Measurements from ENCODE around the gene MANBA.
A peak's percentile ranks its signal among the peaks of the same experiment; 100 is the strongest.

MANBA gene

GRCh38 chr4:102772738-102773340, 12.1 kb upstream of the MANBA start:
- TF ChIP-seq, protein P1, sequence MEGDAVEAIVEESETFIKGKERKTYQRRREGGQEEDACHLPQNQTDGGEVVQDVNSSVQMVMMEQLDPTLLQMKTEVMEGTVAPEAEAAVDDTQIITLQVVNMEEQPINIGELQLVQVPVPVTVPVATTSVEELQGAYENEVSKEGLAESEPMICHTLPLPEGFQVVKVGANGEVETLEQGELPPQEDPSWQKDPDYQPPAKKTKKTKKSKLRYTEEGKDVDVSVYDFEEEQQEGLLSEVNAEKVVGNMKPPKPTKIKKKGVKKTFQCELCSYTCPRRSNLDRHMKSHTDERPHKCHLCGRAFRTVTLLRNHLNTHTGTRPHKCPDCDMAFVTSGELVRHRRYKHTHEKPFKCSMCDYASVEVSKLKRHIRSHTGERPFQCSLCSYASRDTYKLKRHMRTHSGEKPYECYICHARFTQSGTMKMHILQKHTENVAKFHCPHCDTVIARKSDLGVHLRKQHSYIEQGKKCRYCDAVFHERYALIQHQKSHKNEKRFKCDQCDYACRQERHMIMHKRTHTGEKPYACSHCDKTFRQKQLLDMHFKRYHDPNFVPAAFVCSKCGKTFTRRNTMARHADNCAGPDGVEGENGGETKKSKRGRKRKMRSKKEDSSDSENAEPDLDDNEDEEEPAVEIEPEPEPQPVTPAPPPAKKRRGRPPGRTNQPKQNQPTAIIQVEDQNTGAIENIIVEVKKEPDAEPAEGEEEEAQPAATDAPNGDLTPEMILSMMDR (IDR thresholded peaks at IDR 0.05; ENCODE audit: low read depth, low read length) = no peak
- DNase-seq (ENCODE audit: low read depth in 2 of 2) = no peak
- H3K4me3 ChIP-seq (replicated peaks in 1 of 2; ENCODE audit: low read depth in 2 of 2, low read length in 2 of 2) = no peak overlapping the region

DNA sequence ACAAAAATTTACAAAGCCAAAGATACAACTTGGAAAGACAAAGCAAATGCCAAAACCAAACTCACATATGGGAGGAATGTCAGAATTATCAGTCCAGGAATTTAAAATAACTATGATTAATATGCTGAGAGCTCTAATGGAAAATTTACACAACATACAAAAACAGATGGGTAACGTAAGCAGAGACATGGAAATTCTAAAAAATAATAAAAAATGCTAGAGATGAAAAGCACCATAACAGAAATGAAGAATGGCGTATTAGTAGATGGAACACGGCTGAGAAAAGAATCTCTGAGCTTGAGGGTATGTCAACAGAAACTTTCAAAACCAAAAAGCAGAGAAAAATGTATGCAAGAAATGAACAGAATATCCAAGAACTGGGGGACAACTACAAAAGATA, 4.1 kb upstream of the MANBA start:
- no peak overlapping the region for H3K4me3 ChIP-seq (replicated peaks in 1 of 2; ENCODE audit: low read depth in 2 of 2, low read length in 2 of 2)
- TF ChIP-seq, protein P1 (IDR thresholded peaks at IDR 0.05; ENCODE audit: low read depth, low read length) = no peak
- peak in 1 of 2 donors; percentile 25 for DNase-seq (ENCODE audit: low read depth in 2 of 2)

DNA sequence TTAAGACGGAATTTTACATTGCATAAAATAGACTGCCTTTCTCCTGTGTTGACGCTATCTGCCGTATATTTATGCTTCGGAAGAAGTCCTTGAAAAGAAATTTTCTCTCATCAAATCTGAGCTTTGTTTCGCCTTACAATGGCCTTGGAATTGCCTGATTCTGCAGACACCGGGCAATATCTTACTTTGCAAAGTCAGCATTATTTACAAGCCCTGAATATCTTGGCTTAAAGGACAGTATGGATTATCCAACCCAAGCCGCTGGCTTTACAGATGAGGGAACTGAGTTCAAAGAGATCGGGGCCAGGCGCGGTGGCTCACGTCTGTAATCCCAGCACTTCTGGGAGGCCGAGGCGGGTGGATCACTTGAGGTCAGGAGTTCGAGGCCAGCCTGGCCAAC, 1.1 kb upstream of the MANBA start:
- no peak for DNase-seq (ENCODE audit: low read depth in 2 of 2)
- TF ChIP-seq, protein P1 (IDR thresholded peaks at IDR 0.05; ENCODE audit: low read depth, low read length) = no peak
- H3K4me3 ChIP-seq (replicated peaks in 1 of 2; ENCODE audit: low read depth in 2 of 2, low read length in 2 of 2) = no peak overlapping the region

GRCh38 chr4:102761296-102761701, 531 bp upstream of the MANBA start:
- TF ChIP-seq, protein P1 (IDR thresholded peaks at IDR 0.05; ENCODE audit: low read depth, low read length) = no peak
- H3K4me3 ChIP-seq (replicated peaks in 1 of 2; ENCODE audit: low read depth in 2 of 2, low read length in 2 of 2) = peak overlapping the region; percentile 83 to 85
- peak in 1 of 2 donors; percentile 17 for DNase-seq (ENCODE audit: low read depth in 2 of 2)

DNA sequence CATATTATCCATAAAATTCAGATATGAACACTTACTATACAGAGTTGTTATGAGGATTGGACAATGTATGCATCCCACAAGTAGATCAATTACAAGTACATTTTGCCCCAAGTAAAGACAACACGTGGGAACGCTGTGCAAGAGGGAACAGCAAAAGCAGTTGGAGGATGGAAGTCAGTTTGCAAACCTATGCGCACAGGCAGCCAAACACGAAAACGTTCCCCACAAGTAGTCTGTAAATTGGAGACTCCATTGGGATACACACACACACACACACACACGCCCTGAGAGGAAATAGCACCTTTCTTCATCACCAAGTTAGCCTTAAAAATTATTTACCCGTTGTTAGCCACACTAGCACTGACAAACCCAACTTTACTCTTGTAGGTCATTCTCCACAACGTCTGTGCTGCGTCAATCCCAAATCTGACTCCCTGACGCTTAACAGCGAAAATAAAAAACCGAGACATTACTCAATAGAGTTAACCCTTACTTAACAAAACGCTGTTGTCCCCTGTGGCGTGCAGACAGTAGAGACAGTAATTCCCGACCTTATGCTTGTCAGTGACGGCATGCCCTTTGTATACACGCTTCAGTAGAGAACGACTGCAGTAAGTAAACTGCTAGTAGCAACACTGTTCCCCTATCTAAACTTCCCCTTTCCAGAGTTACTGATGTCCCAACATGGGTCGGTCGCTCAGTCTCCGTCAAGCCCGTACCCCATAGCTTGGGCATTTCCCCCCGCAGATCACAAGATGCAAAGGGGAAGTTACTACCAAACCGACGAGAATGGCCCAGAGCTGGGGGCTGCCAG, 730 bp downstream of the MANBA start:
- TF ChIP-seq, protein P1 (IDR thresholded peaks at IDR 0.05; ENCODE audit: low read depth, low read length) = no peak
- peak overlapping the region; percentile 83 to 85 for H3K4me3 ChIP-seq (replicated peaks in 1 of 2; ENCODE audit: low read depth in 2 of 2, low read length in 2 of 2)
- DNase-seq (ENCODE audit: low read depth in 2 of 2) = peak; percentile 65 to 69

DNA sequence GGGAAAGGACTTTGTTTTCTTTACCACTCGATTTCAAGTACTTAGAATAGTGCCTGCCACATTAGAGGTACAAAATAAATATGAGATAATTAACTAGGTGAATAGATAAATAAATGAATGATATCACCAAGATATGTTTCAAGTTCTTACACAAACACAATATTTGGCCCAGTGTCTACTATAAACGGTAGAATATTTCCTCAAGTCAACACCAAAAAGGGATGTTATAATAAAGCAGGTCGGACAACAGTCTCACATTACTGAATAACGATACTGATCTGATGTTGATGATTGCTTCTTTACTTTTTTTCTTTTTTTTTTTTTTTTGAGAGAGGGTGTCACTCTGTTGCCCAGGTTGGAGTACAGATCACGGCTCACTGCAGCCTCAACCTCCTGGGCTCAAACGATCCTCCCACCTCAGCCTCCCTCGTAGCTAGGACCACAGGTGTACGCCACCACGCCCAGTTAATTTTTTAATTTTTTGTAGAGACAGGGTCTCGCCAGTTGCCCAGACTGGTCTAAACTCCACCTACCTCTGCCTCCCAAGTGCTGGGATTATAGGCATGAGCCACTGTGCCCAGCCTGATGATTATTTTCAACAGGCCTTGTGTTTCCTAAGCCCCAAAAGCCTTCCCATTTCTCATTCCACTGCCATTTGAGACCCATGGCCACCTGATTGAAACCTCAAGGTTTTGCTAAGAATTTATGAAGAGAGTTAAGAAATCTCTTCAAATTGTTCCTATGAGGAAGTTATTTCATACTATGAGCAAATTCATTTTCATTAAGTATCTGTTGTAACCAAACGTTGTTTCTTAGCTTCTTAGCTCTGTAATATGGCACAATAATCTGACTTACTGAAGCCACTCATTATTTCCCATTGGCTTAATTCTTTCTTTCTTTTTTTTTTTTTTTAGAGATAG, 2.3 kb downstream of the MANBA start:
- no peak overlapping the region for H3K4me3 ChIP-seq (replicated peaks in 1 of 2; ENCODE audit: low read depth in 2 of 2, low read length in 2 of 2)
- no peak for DNase-seq (ENCODE audit: low read depth in 2 of 2)
- TF ChIP-seq, protein P1 (IDR thresholded peaks at IDR 0.05; ENCODE audit: low read depth, low read length) = no peak

Measured in cardiac fibroblast (primary cell).